ENCODE data around the gene KDF1. TPM values are rescaled to one million over a fixed set of nuclear protein-coding genes. Genes with fewer than 3 reads are reported as not detected.

KDF1 gene
- total and polyA plus RNA-seq, 2 donors (not counting 3 experiments of a cell fraction or from before 2014, with no cell fraction given), result not detected

DNA sequence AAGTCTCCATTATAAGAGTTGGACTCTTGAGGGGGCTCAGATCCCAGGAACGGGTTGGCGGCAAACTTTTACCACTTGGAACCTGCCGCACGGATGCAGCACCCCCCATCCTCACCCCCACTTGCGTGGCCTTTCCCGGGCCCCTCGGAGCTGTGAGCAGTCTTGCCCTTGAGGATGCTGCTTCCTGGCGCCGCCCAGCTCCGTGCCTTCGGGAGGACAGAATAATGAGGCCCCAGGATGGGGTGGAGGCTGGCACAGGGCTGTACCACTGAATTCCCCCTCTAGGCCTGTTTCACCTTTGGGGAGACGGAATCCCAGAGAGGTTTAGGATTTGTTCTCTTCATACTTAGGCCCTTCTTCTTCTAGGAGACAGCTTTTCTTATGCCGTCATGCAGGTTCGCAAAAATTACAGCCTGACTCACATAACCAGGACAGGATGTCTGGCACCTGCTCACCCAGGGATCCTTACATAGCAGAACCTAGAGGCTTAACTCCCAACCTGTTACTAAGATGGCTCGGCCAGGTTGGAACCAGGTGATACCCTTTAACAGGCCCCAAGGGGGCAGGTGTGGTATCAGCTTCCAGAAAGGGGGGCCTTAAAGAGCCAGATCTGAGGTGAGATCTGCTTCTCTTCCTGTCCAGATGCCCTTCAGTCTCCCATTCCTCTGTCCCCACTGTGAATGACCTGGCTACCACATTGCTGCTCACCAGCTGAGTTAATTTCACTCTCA lies 34.7 kb upstream of the KDF1 start:
- FAIRE-seq (no peak), DNase-seq (ENCODE audit: low read depth, low spot score) (no peak)
- H3K79me2 ChIP-seq (ENCODE audit: control insufficient read depth, insufficient read depth, low read length), result peaks cover 17% of the 10 kb centered on the region
- H4K20me1 ChIP-seq (replicated peaks; ENCODE audit: control insufficient read depth, extremely low read depth, insufficient read depth, low read length), result no peaks in the 10 kb centered on the region
- no peaks in the 10 kb centered on the region for H3K9me1 ChIP-seq (replicated peaks; ENCODE audit: control insufficient read depth, extremely low read depth, insufficient read depth, low read length)
- H3K4me3 ChIP-seq (replicated peaks in 1 of 3; ENCODE audit: insufficient read depth in 1 of 3, low read depth in 1 of 3, low read length in 3 of 3), result peak overlapping the region; percentile 12 to 61 (median 31)
- CTCF ChIA-PET, result interaction anchor here (0.8 to 9.2 kb wide), 8 partner anchors 9 to 108 kb away, joined by 3 to 181 read pairs (median 38); no protein-coding TSS in a partner anchor
- intact Hi-C loops (cut with micrococcal nuclease) (loop anchor here (5.0 kb wide), 2 partner anchors 237 to 287 kb away; partner anchors contain the start of gene WDTC1), dilution Hi-C loops (cut with MboI; ENCODE audit: extremely low pct_ligation_motif_present, low sequenced_read_pairs) (no loop called here)
- H3K27me3 ChIP-seq (ENCODE audit: control insufficient read depth in 2 of 2, insufficient read depth in 2 of 2, low read length in 2 of 2), result no peaks in the 10 kb centered on the region
- POLR2A ChIA-PET, result no interaction called here
- H3K4me1 ChIP-seq (ENCODE audit: control insufficient read depth, extremely low read depth, insufficient read depth, low read length), result peaks cover 51% of the 10 kb centered on the region
- no peaks in the 10 kb centered on the region for H3K9me3 ChIP-seq (replicated peaks; ENCODE audit: control insufficient read depth, insufficient read depth, low read length)
- BruUV-seq (replicated peaks), result no TSS peak
- H3K9ac ChIP-seq (replicated peaks; ENCODE audit: extremely low read depth, insufficient read depth, low read length), result peak overlapping the region; percentile 57
- H3K4me2 ChIP-seq (ENCODE audit: insufficient read depth, low read length), result peak overlapping the region; percentile 60
- peak overlapping the region; percentile 91 for H2AFZ ChIP-seq (ENCODE audit: low read depth, low read length)
- no peak overlapping the region for H3K27ac ChIP-seq (ENCODE audit: insufficient read depth, low read depth, low read length)
- H3K36me3 ChIP-seq (ENCODE audit: control insufficient read depth in 2 of 2, extremely low read depth in 1 of 2, insufficient read depth in 2 of 2, low read length in 2 of 2), result no peaks in the 10 kb centered on the region
- no peak for TF ChIP-seq GATA2 (IDR thresholded peaks at IDR 0.05; ENCODE audit: insufficient read depth, insufficient read length, low read depth, low read length)
- no peak for TF ChIP-seq POLR2AphosphoS5 (IDR thresholded peaks at IDR 0.05; ENCODE audit: insufficient read depth, low read depth, low read length)
- TF ChIP-seq MAX (IDR thresholded peaks at IDR 0.05; ENCODE audit: insufficient read depth, insufficient read length), result no peak
- no peak for TF ChIP-seq POLR2A (IDR thresholded peaks at IDR 0.05; ENCODE audit: low read depth, low read length)
- no peak for TF ChIP-seq FOS (IDR thresholded peaks at IDR 0.05; ENCODE audit: borderline replicate concordance, insufficient read depth, low read length)
- TF ChIP-seq EZH2 (IDR thresholded peaks at IDR 0.05; ENCODE audit: borderline replicate concordance, low read depth, low read length, severe bottlenecking), result no peak
- TF ChIP-seq, protein P1, sequence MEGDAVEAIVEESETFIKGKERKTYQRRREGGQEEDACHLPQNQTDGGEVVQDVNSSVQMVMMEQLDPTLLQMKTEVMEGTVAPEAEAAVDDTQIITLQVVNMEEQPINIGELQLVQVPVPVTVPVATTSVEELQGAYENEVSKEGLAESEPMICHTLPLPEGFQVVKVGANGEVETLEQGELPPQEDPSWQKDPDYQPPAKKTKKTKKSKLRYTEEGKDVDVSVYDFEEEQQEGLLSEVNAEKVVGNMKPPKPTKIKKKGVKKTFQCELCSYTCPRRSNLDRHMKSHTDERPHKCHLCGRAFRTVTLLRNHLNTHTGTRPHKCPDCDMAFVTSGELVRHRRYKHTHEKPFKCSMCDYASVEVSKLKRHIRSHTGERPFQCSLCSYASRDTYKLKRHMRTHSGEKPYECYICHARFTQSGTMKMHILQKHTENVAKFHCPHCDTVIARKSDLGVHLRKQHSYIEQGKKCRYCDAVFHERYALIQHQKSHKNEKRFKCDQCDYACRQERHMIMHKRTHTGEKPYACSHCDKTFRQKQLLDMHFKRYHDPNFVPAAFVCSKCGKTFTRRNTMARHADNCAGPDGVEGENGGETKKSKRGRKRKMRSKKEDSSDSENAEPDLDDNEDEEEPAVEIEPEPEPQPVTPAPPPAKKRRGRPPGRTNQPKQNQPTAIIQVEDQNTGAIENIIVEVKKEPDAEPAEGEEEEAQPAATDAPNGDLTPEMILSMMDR (IDR thresholded peaks at IDR 0.05; ENCODE audit: extremely low read depth in 1 of 2, insufficient read depth in 1 of 2, low read depth in 1 of 2, low read length in 2 of 2), result no peak
- no peak for TF ChIP-seq MYC (IDR thresholded peaks at IDR 0.05; ENCODE audit: low read depth, low read length)
- no peak for TF ChIP-seq JUN (IDR thresholded peaks at IDR 0.05; ENCODE audit: borderline replicate concordance, insufficient read depth, insufficient read length, low read depth)

Measured in endothelial cell of umbilical vein (primary cell).